Measurements from ENCODE around the gene CRK.
"Not testable (repeated sequence)": the region's sequence is repeated elsewhere in the genome, so short reads cannot be mapped to it uniquely, and the experiment has no call there.

The CRK gene

DNA sequence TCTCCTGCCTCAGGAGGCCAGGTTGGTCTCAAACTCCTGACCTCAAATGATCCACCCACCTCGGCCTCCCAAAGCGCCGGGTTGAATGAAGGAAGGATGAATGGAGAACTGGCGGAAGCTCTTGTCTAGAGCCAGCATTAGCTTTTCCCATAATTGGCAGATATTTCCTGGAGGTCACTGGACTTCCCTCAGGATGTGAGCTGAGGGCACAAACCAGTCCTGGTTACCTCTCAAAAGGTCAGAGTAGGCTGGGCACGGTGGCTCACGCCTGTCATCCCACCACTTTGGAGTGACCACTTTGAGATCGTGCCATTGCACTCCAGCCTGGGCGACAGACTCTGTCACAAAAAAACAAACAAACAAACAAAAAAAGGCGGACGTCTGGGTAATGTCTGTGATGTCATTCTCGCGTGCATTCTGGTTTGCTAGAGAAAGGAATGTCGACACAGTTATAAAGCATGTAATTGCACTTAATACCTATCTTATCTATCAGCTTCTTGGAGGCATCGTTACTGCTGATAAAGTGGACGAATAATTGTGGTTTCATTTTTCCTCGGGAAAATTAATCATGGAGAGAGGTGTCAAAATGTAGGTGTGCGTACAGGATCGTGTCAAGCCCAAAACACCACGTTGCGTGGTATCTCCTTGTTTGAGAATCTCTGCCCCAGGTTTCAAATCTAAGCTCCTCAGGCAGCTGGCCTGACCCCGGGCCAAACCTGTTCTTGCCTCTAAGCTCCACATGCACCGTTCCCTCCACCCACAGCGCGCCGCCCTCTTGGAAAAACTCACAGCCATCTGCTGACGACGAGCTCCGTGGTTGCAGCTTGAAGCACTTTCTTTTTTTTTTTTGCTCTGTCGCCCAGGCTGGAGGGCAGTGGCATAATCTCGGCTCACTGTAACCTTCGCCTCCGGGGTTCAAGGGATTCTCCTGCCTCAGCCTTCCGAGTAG, 6.4 kb upstream of the CRK start:
- peak in 1 of 5 experiments; percentile 21 for DNase-seq

GRCh38 chr17:1461198-1461944, 5.3 kb upstream of the CRK start:
- no peak for DNase-seq

GRCh38 chr17:1460233-1460632, 4.2 kb upstream of the CRK start:
- DNase-seq, result no peak

DNA sequence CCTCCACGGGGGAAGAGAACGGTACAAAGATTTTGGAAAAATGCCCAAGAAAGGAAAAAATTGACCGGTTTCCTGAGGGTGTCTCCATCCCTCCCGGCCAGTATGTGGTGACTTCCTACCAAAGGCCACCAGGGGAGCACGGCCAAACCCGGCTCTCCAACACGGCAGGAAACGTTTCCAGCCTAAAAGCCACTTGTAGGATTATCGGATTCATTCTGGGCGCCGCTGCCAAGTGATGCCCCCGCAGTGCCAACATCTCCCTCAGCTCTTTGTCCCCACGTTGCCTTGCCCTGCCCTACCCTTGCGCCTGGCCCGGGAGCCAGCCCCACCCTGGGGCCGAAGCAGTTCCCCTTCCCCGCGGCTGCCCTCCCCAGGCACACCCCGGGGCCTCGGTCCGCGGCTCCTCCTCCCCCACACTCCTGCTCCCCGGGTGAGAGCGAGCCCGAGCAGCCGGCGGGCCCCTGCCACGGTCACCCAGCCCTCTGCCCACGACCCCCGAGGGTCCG, 688 bp downstream of the CRK start:
- peak in 3 of 5 experiments; percentile 11 to 50 (median 11) for DNase-seq

GRCh38 chr17:1454541-1454940, 1.5 kb downstream of the CRK start:
- DNase-seq, result no peak

- DNase-seq, result not testable (repeated sequence)
These were observed 2.3 kb downstream of the CRK start for GRCh38 chr17:1453694-1454093.

DNA sequence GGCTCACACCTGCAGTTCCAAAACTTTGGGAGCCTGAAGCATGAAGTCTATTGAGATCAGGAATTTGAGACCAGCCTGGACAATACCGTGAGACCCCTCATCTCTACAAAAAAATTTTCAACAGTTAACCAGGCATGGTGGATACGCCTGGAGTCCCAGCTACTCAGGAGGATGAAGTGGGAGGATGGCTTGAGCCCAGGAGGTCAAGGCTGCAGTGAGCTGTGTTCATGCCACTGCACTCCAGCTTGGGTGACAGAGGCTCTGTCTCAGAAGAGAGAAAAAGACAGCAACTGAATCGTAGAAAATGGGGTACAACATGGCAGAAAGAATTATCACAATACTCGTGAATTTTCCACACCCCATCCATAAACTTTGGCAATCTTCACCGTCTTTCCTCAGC, 3.2 kb downstream of the CRK start:
- DNase-seq, result no peak

GRCh38 chr17:1450261-1450660, 5.8 kb downstream of the CRK start:
- not testable (repeated sequence) for DNase-seq

DNA sequence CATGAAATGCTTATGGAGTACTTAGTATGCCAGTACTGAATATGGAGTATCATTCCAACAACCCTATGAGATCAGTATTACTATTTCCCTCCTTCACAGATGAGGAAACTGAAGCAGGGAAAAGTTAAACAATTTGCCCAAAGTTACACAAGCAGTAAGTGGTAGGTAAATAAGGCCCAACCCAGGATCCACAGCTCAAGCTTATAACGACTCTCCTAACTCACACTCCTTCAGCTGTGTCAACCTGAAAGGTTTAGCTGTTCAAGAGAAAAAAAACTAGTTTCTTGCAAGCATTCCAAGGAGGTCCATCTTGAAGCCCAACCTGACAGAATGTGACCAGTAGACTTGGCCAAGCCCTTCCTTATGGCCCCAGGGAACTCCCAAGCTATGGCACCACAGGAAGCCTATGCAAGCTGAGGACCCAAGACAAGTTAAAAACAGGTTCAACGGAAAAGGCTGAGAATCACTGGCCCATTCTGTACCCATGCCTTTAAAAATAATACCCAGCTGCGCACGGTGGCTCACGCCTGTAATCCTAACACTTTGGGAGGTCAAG, 6.5 kb downstream of the CRK start:
- no peak for DNase-seq

- no peak for DNase-seq
These were observed 9.0 kb downstream of the CRK start for GRCh38 chr17:1447052-1447451.

GRCh38 chr17:1446201-1446600, 9.8 kb downstream of the CRK start:
- DNase-seq, result no peak

DNA sequence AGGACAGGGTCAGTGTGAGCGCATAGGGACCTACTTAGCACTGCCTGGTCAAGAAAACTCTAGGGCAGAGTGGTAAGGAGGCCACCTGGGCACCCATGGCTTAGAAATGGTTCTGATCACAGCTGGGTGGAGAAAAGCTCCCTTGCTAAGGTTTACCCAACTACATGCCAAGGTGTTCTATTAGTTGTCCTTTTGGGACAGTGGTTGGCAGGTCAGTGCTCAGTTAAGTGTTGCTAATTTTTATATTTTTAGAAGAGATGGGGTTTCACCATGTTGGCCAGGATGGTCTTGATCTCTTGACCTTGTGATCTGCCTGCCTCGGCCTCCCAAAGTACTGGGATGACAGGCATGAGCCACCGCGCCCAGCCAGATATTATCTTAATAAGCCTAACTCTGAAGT, 10.3 kb downstream of the CRK start:
- not testable (repeated sequence) for DNase-seq

DNA sequence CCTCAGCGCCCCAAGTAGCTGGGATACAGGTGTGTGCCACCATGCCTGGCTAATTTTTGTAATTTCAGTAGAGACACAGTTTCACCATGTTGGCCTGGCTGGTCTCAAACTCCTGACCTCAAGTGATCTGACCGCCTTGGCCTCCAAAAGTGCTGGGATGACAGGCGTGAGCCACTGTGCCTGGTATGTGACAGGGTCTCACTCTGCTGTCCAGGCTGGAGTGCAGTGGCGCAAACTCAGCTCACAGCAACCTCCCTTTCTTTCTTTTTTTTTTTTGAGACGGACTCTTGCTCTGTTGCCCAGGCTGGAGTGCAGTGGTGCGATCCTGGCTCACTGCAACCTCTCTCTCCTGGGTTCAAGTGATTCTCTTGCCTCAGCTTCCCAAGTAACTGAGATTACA, 13.3 kb downstream of the CRK start:
- DNase-seq, result not testable (repeated sequence)

- DNase-seq, result no peak
These were observed 13.8 kb downstream of the CRK start for GRCh38 chr17:1442187-1442586.

GRCh38 chr17:1440921-1441320, 15.1 kb downstream of the CRK start:
- DNase-seq, result no peak

- no peak for DNase-seq
These were observed 17.4 kb downstream of the CRK start for GRCh38 chr17:1438593-1439083.

GRCh38 chr17:1435326-1435725, 20.7 kb downstream of the CRK start:
- DNase-seq, result no peak

GRCh38 chr17:1434150-1434549, 21.9 kb downstream of the CRK start:
- DNase-seq, result no peak

GRCh38 chr17:1431631-1432104, 24.4 kb downstream of the CRK start:
- DNase-seq, result peak in 1 of 5 experiments; percentile 8

DNA sequence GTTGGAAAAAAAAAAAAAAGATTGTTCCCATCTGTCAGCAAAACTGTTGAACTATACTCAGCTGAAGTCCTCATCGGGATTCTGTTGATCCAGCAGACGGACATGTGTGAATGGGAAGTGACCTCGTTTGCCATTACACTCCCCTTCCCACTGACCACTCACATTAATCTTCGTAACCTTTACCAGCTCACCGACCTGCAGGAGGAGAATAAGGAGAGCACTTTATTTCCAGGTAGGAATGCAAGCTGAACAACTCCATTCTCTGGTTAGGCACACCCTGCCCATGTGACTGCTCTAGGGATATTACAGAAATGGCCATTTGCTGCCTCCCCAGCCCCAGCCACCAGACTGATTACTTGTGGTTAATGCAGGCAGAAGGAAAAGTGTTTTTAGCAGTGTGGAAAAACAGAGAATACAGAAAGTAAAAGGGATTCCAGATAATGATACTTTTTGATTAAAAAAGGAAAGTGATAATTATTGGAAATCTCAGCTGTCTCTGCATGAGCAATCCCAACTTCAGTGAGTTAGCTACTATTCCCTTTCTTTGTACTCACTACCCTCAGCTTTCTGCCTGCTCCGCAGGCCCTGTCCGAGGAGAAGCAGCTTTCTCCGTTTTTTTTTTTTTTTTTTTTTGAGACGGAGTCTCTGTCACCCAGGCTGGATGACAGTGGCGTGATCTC, 32.4 kb downstream of the CRK start:
- no peak for DNase-seq

GRCh38 chr17:1422885-1423284, 33.1 kb downstream of the CRK start:
- DNase-seq, result no peak

DNA sequence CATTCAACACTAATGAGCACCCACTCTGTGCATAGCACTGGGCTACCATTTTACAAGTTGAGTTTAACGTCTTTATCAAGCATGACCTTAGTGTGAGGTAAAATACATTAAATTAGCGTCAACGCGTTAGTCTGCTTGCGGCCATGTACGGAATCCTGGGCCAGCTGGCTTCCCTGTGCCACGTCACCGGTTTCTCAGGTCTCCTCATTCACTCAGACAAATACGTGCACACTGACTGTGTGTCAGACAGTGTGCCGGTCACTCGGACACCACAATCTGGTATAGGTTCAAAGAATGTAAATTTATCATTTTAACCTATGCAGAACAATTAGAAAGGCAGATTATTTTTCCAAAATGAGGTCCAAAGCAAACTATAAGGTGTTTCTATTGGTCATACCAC, 34.6 kb downstream of the CRK start:
- DNase-seq, result no peak

All from T-helper 2 cell (primary cell).